Naive B cell (primary cell): ENCODE measurements around the gene STXBP5. TPM values are rescaled to one million over a fixed set of nuclear protein-coding genes. Genes with fewer than 3 reads are reported as not detected.

Source experiments
- ATAC-seq, 2 donors: fragments of 150-1000 bp; cut with Tn5 transposase; 2 replicates each; pipeline ENCODE4 v1.10.0; 2021; ENCODE audit warnings: low read depth in 2 of 2, mild to moderate bottlenecking in 2 of 2, moderate library complexity in 2 of 2
- DNase-seq: peaks from one replicate; pipeline ENCODE4 v3.0.0; 2022
- H3K27ac Mint-ChIP-seq, 6 donors: one replicate each; pipeline ENCODE4 v1.8.0; 2020 to 2022; ENCODE audit warnings: mild to moderate bottlenecking in 6 of 6, mixed read lengths in 6 of 6, moderate library complexity in 5 of 6, inconsistent platforms in 2 of 6
- H3K27me3 Mint-ChIP-seq, 3 donors: one replicate each; pipeline ENCODE4 v1.8.0; 2021 to 2022; ENCODE audit warnings: mixed read lengths in 3 of 3, mild to moderate bottlenecking in 1 of 3
- H3K36me3 Mint-ChIP-seq, 2 donors: one replicate each; pipeline ENCODE4 v1.8.0; 2020 to 2022; ENCODE audit warnings: mixed read lengths in 2 of 2, inconsistent platforms in 1 of 2, mild to moderate bottlenecking in 1 of 2
- H3K4me1 Mint-ChIP-seq, 3 donors: one replicate each; pipeline ENCODE4 v1.8.0; 2020 to 2022; ENCODE audit warnings: mixed read lengths in 3 of 3, inconsistent platforms in 1 of 3, mild to moderate bottlenecking in 1 of 3, moderate library complexity in 1 of 3
- H3K4me3 Mint-ChIP-seq, 8 donors: one replicate each; pipeline ENCODE4 v1.8.0; 2020 to 2022; ENCODE audit warnings: mild to moderate bottlenecking in 8 of 8, mixed read lengths in 8 of 8, moderate library complexity in 8 of 8, inconsistent platforms in 2 of 8
- H3K9me3 Mint-ChIP-seq, 7 donors: one replicate each; pipeline ENCODE4 v1.8.0; 2020 to 2022; ENCODE audit warnings: mixed read lengths in 7 of 7, mild to moderate bottlenecking in 5 of 7, inconsistent platforms in 2 of 7, moderate library complexity in 1 of 7
- polyA plus RNA-seq, 6 donors: library from polyadenylated mRNA; unstranded; fragments of 300-500 nt; fragmentation: Illumina TruSeq; gene quantifications; one replicate each; pipeline ENCODE4 v1.2.3, GENCODE V29; 2021; ENCODE audit warnings: low read depth in 6 of 6

Gene STXBP5
- polyA plus RNA-seq, 6 donors from 2014 or later, result 2.2 to 5.0 (median 2.9) TPM

- Mint-ChIP-seq H3K9me3 (no peaks in the 10 kb centered on the region), H3K4me1 (peaks cover 14 to 20% (median 17%) of the 10 kb centered on the region in 3 donors), H3K27me3 (no peaks in the 10 kb centered on the region), H3K36me3 (no peaks in the 10 kb centered on the region), H3K27ac (peak overlapping the region in 2 of 6 donors; percentile 24 to 60), H3K4me3 (no peak overlapping the region)
- no peak for ATAC-seq
- DNase-seq, result no peak
Measured at GRCh38 chr6:147207837-147208754, 3.9 kb downstream of the STXBP5 start.

DNA sequence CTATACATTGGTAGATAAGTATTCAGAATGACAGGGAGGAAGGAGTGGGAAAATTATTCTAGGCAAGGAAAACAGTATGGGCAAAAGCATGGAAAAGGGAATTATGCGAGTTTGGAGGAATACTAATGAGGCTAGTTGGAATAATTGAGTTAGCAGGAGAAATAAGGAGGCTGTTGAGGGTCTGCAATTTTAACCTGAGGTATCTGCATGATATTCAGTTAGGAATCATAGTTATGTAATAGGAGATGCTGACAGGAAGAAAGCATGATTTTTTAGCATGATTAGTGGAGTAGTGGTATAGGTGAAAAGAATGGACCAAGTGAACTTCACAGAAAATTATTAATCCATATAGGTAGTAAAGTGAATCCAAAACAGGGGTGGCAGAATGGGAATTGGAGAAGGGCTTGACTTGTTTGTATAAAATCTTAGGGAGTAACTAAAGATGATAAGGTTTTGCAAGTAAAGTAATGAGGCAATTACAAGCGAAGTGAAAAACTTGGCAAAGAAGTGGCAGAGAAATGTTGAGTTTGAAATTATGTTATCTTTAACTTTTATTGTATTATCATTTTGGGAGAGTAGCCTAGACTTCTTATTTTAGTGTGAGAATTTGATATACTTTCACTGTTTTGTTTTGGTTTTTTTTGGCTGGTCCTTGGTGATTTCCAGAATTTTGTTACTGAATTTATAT is 5.7 kb downstream of the STXBP5 start:
- Mint-ChIP-seq H3K27ac (peak overlapping the region in 3 of 6 donors; percentile 2 to 5 (median 4)), H3K27me3 (no peaks in the 10 kb centered on the region), H3K4me3 (no peak overlapping the region), H3K4me1 (peaks cover 11 to 12% (median 11%) of the 10 kb centered on the region in 3 donors), H3K9me3 (no peaks in the 10 kb centered on the region), H3K36me3 (no peaks in the 10 kb centered on the region)
- DNase-seq, result no peak
- no peak for ATAC-seq

- Mint-ChIP-seq H3K27me3 (no peaks in the 10 kb centered on the region), H3K36me3 (no peaks in the 10 kb centered on the region), H3K27ac (no peak overlapping the region), H3K9me3 (no peaks in the 10 kb centered on the region), H3K4me1 (peaks cover 0 to 4% (median 1%) of the 10 kb centered on the region in 3 donors), H3K4me3 (no peak overlapping the region)
- DNase-seq (no peak), ATAC-seq (no peak)
Measured at GRCh38 chr6:147211349-147211748, 7.1 kb downstream of the STXBP5 start.

DNA sequence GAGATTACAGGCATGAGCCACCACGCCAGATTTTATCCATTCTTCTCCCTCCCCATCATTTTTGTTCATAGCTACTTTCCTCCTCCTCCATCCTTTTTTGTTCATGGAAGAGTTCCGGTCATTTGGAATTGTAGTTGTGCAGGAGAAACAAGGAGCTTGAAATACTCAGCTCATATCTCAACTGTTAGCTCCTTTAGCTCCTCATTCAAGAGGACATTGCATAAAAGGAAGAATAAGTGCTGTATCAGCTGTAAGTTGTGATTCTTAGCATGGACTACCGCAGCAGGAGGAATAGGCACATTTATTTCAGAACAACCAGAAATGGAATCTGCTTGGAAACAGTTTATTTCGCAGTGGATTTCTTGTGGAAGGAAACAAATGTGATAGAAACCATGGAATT is 7.6 kb downstream of the STXBP5 start:
- no peak overlapping the region for H3K27ac Mint-ChIP-seq
- ATAC-seq (no peak), DNase-seq (no peak)
- H3K27me3 Mint-ChIP-seq, result no peaks in the 10 kb centered on the region
- peaks cover 0 to 4% (median 0%) of the 10 kb centered on the region in 3 donors for H3K4me1 Mint-ChIP-seq
- H3K9me3 Mint-ChIP-seq, result no peaks in the 10 kb centered on the region
- H3K36me3 Mint-ChIP-seq, result no peaks in the 10 kb centered on the region
- H3K4me3 Mint-ChIP-seq, result no peak overlapping the region

DNA sequence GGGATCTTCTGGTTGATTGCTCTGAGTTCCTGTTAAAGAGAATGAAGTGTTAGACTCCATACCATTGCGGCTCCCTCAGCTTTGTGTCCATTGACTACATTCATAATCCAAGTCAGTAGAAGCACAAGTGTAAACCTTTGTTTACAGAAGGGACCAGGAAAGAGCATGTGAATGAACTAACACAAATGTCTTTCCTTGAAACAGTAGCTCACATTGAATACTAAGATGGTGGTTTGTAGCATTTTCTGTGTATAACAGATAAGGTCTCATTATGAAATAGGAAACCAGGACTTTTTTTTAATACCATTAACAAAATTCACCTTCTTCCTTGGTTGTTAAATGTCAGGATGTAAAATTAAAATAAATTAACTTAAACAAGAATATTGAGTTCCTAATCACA is 8.4 kb downstream of the STXBP5 start:
- H3K27me3 Mint-ChIP-seq, result no peaks in the 10 kb centered on the region
- no peaks in the 10 kb centered on the region for H3K4me1 Mint-ChIP-seq
- ATAC-seq, result no peak
- no peaks in the 10 kb centered on the region for H3K9me3 Mint-ChIP-seq
- H3K27ac Mint-ChIP-seq, result no peak overlapping the region
- DNase-seq, result no peak
- no peaks in the 10 kb centered on the region for H3K36me3 Mint-ChIP-seq
- no peak overlapping the region for H3K4me3 Mint-ChIP-seq

GRCh38 chr6:147213772-147214171 is 9.6 kb downstream of the STXBP5 start:
- H3K36me3 Mint-ChIP-seq, result no peaks in the 10 kb centered on the region
- no peak for ATAC-seq
- no peak overlapping the region for H3K27ac Mint-ChIP-seq
- H3K4me3 Mint-ChIP-seq, result no peak overlapping the region
- H3K27me3 Mint-ChIP-seq, result no peaks in the 10 kb centered on the region
- H3K9me3 Mint-ChIP-seq, result no peaks in the 10 kb centered on the region
- peaks cover 0 to 3% (median 1%) of the 10 kb centered on the region in 3 donors for H3K4me1 Mint-ChIP-seq
- no peak for DNase-seq

DNA sequence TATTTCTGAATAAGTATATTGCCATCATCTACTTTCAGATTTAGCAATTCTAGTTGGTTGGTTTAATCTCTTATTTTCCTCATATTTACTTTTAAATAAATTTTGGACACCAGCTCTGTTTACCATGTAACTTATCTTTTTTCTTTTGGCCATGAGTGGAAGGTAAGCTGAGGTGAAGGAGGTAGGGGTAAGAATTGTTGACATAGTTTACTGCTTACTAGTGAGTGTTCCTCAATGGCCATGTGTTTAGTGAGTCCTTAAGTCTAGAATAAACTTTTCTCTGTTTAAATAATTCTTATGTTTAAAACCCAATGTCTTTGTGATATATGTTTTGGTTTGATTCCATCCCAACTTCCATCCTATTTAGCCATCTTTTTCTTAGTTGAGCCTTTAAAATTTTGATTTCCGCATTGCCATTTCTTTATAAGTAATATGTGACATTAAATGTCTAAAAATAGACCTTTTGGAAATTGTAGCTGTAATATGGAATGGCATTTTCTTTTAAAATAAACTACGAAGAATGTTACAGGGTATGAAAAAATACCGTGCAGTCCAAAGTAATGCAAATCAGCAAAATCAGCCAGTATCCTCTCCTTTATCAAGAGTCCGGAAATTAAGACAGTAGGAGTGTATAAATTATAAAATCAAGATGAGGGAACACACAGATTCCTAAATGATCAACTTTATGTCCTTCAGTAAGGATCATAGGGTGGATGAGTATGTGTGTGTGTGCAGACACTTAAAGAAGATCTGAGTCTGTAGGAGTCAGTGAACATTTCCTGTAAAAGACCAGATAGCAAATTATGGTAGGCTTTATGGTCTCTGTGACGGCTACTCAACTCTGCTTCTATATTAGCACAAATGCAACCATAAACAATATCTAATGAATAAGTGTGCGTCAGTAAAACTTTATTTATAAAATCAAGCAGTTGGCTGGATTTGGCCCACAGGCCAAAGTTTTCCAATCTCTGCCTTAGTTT is 10.3 kb downstream of the STXBP5 start:
- H3K9me3 Mint-ChIP-seq, result no peaks in the 10 kb centered on the region
- no peak for DNase-seq
- no peak overlapping the region for H3K4me3 Mint-ChIP-seq
- no peaks in the 10 kb centered on the region for H3K27me3 Mint-ChIP-seq
- ATAC-seq, result no peak
- H3K4me1 Mint-ChIP-seq, result peaks cover 0 to 6% (median 3%) of the 10 kb centered on the region in 3 donors
- no peaks in the 10 kb centered on the region for H3K36me3 Mint-ChIP-seq
- H3K27ac Mint-ChIP-seq, result no peak overlapping the region

DNA sequence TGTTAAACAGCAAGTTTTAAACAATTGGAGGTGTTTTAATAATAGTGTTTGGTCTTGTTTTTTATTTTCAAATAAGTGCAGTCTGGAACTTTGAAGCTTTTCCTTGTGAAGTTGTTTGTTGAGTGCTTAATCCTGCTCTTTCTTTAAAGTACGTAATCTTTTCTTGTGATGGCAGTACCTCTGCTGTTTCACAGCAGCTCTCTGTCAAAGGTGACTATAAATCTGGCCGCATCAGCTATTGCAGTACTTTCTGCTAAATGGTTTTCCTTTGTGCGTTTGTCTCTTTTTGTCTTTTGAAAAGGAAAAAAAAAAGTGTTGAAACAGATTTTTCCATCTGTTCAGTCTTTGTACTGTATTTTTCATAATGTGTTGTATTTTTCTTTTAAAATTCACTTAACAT is 12.7 kb downstream of the STXBP5 start:
- H3K9me3 Mint-ChIP-seq, result no peaks in the 10 kb centered on the region
- H3K4me3 Mint-ChIP-seq, result no peak overlapping the region
- peaks cover 12 to 25% (median 12%) of the 10 kb centered on the region in 3 donors for H3K4me1 Mint-ChIP-seq
- H3K27me3 Mint-ChIP-seq, result no peaks in the 10 kb centered on the region
- H3K27ac Mint-ChIP-seq, result no peak overlapping the region
- DNase-seq (no peak), ATAC-seq (no peak)
- H3K36me3 Mint-ChIP-seq, result peaks cover 0 to 4% of the 10 kb centered on the region in 2 donors

DNA sequence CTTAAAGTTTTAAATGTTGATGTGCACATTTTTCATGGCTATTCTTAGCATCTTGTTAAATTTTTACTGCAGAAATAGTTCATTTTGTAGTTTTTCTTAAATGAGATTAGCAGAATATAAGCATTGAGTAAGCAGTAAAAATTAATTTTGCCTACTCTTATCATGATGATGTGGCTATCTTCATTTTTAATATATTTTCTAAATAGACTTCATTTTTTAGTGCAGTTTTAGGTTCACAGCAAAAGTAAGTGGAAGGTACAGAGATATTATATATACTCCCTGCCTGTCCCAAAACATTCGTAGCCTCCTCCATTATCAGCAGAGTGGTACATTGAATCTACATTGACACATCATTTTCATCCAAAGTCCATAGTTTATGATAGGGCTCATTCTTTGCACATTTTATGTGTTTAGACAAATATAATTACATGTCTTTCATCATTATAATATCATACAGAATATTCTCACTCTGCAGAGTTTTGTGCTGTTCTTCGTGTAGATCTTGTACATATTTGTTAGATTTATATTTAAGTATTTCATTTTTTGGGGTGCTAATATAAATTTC is 13.7 kb downstream of the STXBP5 start:
- Mint-ChIP-seq H3K36me3 (peaks cover 0 to 4% of the 10 kb centered on the region in 2 donors), H3K4me3 (no peak overlapping the region), H3K4me1 (peaks cover 16 to 30% (median 18%) of the 10 kb centered on the region in 3 donors), H3K27ac (no peak overlapping the region), H3K27me3 (no peaks in the 10 kb centered on the region), H3K9me3 (no peaks in the 10 kb centered on the region)
- DNase-seq (no peak), ATAC-seq (no peak)

- Mint-ChIP-seq H3K36me3 (peaks cover 0 to 4% of the 10 kb centered on the region in 2 donors), H3K27me3 (no peaks in the 10 kb centered on the region), H3K4me1 (peaks cover 16 to 30% (median 18%) of the 10 kb centered on the region in 3 donors), H3K27ac (peak overlapping the region in 1 of 6 donors; percentile 4), H3K4me3 (no peak overlapping the region), H3K9me3 (no peaks in the 10 kb centered on the region)
- DNase-seq (no peak), ATAC-seq (no peak)
Measured at GRCh38 chr6:147218797-147219196, 14.6 kb downstream of the STXBP5 start.

- ATAC-seq, result no peak
- Mint-ChIP-seq H3K4me3 (no peak overlapping the region), H3K4me1 (peaks cover 16 to 30% (median 18%) of the 10 kb centered on the region in 3 donors), H3K27ac (peak overlapping the region in 1 of 6 donors; percentile 37), H3K36me3 (peaks cover 0 to 4% of the 10 kb centered on the region in 2 donors), H3K9me3 (no peaks in the 10 kb centered on the region), H3K27me3 (no peaks in the 10 kb centered on the region)
- DNase-seq, result no peak
Measured at GRCh38 chr6:147219463-147219862, 15.2 kb downstream of the STXBP5 start.

DNA sequence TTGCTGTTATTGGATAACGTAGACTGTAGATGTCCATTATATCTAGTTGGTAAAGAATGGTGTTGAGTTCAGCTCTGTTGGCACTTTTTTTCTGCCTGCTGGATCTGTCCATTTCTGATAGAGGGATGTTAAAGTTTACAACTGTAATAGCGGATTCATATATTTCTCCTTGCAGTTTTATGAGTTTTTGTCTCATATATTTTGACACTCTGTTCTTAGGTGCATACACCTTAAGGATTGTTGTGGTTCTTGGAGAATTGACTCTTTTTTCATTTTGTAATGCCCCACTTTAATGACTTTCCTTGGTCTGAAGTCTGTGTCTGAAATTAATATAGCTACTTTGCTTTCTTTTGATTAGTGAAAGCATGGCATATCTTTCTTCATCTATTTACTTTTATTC is 16.1 kb downstream of the STXBP5 start:
- Mint-ChIP-seq H3K27ac (no peak overlapping the region), H3K9me3 (no peaks in the 10 kb centered on the region), H3K36me3 (peaks cover 0 to 4% of the 10 kb centered on the region in 2 donors), H3K4me1 (peaks cover 16 to 30% (median 18%) of the 10 kb centered on the region in 3 donors), H3K4me3 (no peak overlapping the region), H3K27me3 (no peaks in the 10 kb centered on the region)
- ATAC-seq (no peak), DNase-seq (no peak)

DNA sequence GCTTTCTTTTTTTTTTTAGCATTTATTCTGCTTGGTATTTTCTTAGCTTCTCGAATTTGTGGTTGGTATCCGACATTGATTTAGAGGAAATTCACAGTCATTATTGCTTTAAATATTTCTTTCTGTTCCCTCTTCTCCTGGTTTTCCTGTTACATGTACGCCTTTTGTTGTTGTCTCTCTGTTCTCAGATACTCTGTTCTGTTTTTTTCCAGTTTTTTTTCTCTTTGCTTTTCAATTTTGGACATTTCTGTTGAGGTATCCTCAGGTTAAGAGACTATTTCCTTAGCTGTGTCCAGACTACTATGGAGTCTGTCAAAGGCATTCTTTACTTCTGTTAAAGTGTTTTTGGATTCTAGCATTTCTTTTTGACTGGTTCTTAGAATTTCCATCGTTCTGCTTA is 17.5 kb downstream of the STXBP5 start:
- Mint-ChIP-seq H3K27me3 (no peaks in the 10 kb centered on the region), H3K36me3 (peaks cover 0 to 4% of the 10 kb centered on the region in 2 donors), H3K27ac (peak overlapping the region in 2 of 6 donors; percentile 7 to 91)

More for the DNA sequence above, 17.5 kb downstream of the STXBP5 start:
- DNase-seq, result no peak
- Mint-ChIP-seq H3K4me3 (no peak overlapping the region), H3K9me3 (no peaks in the 10 kb centered on the region), H3K4me1 (peaks cover 18 to 31% (median 20%) of the 10 kb centered on the region in 3 donors)
- no peak for ATAC-seq
